ENCODE results near the gene KRTAP4-2. TPM values are rescaled to one million over a fixed set of nuclear protein-coding genes. Genes with fewer than 3 reads are reported as not detected.
"Not testable (repeated sequence)": the region's sequence is repeated elsewhere in the genome, so short reads cannot be mapped to it uniquely, and the experiment has no call there.

KRTAP4-2 gene
- total RNA-seq, 2 donors from 2014 or later, result not detected

- TF ChIP-seq, protein P1, sequence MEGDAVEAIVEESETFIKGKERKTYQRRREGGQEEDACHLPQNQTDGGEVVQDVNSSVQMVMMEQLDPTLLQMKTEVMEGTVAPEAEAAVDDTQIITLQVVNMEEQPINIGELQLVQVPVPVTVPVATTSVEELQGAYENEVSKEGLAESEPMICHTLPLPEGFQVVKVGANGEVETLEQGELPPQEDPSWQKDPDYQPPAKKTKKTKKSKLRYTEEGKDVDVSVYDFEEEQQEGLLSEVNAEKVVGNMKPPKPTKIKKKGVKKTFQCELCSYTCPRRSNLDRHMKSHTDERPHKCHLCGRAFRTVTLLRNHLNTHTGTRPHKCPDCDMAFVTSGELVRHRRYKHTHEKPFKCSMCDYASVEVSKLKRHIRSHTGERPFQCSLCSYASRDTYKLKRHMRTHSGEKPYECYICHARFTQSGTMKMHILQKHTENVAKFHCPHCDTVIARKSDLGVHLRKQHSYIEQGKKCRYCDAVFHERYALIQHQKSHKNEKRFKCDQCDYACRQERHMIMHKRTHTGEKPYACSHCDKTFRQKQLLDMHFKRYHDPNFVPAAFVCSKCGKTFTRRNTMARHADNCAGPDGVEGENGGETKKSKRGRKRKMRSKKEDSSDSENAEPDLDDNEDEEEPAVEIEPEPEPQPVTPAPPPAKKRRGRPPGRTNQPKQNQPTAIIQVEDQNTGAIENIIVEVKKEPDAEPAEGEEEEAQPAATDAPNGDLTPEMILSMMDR (conservative IDR thresholded peaks at IDR 0.05), result no peak
- 67% methylated on average over 2 of the region's 2 CpGs; no CpG with 5 or more reads in 1 of the 2 experiments for whole genome bisulfite sequencing, 2 experiments (ENCODE audit: insufficient coverage in 1 of 2, insufficient read length in 1 of 2)
Observed at GRCh38 chr17:41149652-41149985, 28.4 kb downstream of the KRTAP4-2 start, which contains the start of gene KRTAP4-5. Gene KRTAP4-5, minus strand, starts transcription at chr17:41149825. Its CDS starts 58 bp downstream, at chr17:41149767.

DNA sequence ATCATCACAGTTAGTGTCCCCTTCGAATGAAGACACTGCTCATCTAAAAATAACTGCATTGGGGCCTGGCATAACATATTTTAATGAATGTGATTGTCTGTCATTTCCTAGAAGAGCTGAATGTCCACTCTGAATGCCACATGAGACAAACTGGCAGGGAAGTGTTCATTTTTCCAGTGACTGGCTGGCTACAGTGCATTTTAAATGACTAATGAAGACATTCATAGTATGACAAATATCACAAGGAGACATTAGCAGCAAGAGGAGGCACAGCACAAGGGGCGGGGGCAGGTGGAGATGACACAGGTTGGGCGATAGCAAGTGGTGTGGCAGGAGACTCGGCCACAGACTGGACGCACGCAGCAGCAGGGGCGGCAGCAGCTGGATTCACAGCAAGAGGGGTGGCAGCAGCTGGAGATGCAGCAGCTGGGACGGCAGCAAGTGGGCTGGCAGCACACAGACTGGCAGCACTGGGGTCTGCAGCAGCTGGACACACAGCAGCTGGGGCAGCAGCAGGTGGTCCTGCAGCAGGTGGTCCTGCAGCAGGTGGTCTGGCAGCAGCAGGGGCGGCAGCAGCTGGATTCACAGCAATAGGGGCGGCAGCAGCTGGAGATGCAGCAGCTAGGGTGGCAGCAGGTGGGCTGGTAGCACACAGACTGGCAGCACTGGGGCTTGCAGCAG, 28.9 kb downstream of the KRTAP4-2 start:
- not testable (repeated sequence) for H3K36me3 Mint-ChIP-seq (ENCODE audit: low read depth); DNase-seq; H3K36me3 ChIP-seq (ENCODE audit: control insufficient read depth, insufficient read depth, low read length); H3K4me3 ChIP-seq (ENCODE audit: low read length); H3K9me3 Mint-ChIP-seq; H3K27me3 ChIP-seq (ENCODE audit: control insufficient read depth, insufficient read depth, low read length, poor library complexity, severe bottlenecking); H3K9me3 ChIP-seq (ENCODE audit: control insufficient read depth, low read length); H3K27ac ChIP-seq (ENCODE audit: low read depth, low read length); H3K27me3 Mint-ChIP-seq (ENCODE audit: insufficient read depth); H3K4me1 ChIP-seq (ENCODE audit: control insufficient read depth, insufficient read depth, low read length); H3K27ac Mint-ChIP-seq; H3K9ac ChIP-seq (ENCODE audit: extremely low read depth, low read length, poor library complexity, severe bottlenecking); H3K4me1 Mint-ChIP-seq; H3K4me3 Mint-ChIP-seq
- whole genome bisulfite sequencing, 2 experiments (ENCODE audit: insufficient coverage in 1 of 2, insufficient read length in 1 of 2), result 78 to 88% methylated on average over 4 to 10 of the region's 10 CpGs

More at GRCh38 chr17:41149652-41149985, 28.4 kb downstream of the KRTAP4-2 start, which contains the start of gene KRTAP4-5:
- H3K9ac ChIP-seq (ENCODE audit: extremely low read depth, low read length, poor library complexity, severe bottlenecking), result no peak within 1 kb of the TSS
- H3K9me3 ChIP-seq (ENCODE audit: control insufficient read depth, low read length), result no peaks in the 10 kb centered on the region
- no peaks in the 10 kb centered on the region for H3K36me3 ChIP-seq (ENCODE audit: control insufficient read depth, insufficient read depth, low read length)
- H3K27me3 ChIP-seq (ENCODE audit: control insufficient read depth, insufficient read depth, low read length, poor library complexity, severe bottlenecking), result peaks cover 5% of the 10 kb centered on the region
- H3K4me3 ChIP-seq (ENCODE audit: low read length), result no peak within 1 kb of the TSS
- no peak for DNase-seq
- peaks cover 3% of the 10 kb centered on the region for H3K9me3 Mint-ChIP-seq
- peaks cover 2% of the 10 kb centered on the region for H3K27me3 Mint-ChIP-seq (ENCODE audit: insufficient read depth)
- no peak within 1 kb of the TSS for H3K27ac Mint-ChIP-seq
- H3K4me1 Mint-ChIP-seq, result no peaks in the 10 kb centered on the region
- no peak within 1 kb of the TSS for H3K4me3 Mint-ChIP-seq
- H3K36me3 Mint-ChIP-seq (ENCODE audit: low read depth), result no peaks in the 10 kb centered on the region
- no peak within 1 kb of the TSS for H3K27ac ChIP-seq (ENCODE audit: low read depth, low read length)
- no peaks in the 10 kb centered on the region for H3K4me1 ChIP-seq (ENCODE audit: control insufficient read depth, insufficient read depth, low read length)

- no peak for DNase-seq
- no peak overlapping the region for H3K9ac ChIP-seq (ENCODE audit: extremely low read depth, low read length, poor library complexity, severe bottlenecking)
- peaks cover 2% of the 10 kb centered on the region for H3K36me3 Mint-ChIP-seq (ENCODE audit: low read depth)
- H3K36me3 ChIP-seq (ENCODE audit: control insufficient read depth, insufficient read depth, low read length), result no peaks in the 10 kb centered on the region
- no peak overlapping the region for H3K27ac Mint-ChIP-seq
- TF ChIP-seq, protein P1 (conservative IDR thresholded peaks at IDR 0.05), result no peak
- H3K27me3 ChIP-seq (ENCODE audit: control insufficient read depth, insufficient read depth, low read length, poor library complexity, severe bottlenecking), result peaks cover 5% of the 10 kb centered on the region
- 89 to 100% methylated on average over 2 of the region's 2 CpGs for WGBS, 2 experiments (ENCODE audit: insufficient coverage in 1 of 2, insufficient read length in 1 of 2)
- peaks cover 5% of the 10 kb centered on the region for H3K9me3 ChIP-seq (ENCODE audit: control insufficient read depth, low read length)
- H3K4me3 Mint-ChIP-seq, result no peak overlapping the region
- H3K4me1 Mint-ChIP-seq, result no peaks in the 10 kb centered on the region
- H3K4me1 ChIP-seq (ENCODE audit: control insufficient read depth, insufficient read depth, low read length), result no peaks in the 10 kb centered on the region
- H3K27me3 Mint-ChIP-seq (ENCODE audit: insufficient read depth), result no peaks in the 10 kb centered on the region
- no peak overlapping the region for H3K27ac ChIP-seq (ENCODE audit: low read depth, low read length)
- peaks cover 19% of the 10 kb centered on the region for H3K9me3 Mint-ChIP-seq
- no peak overlapping the region for H3K4me3 ChIP-seq (ENCODE audit: low read length)
Observed at GRCh38 chr17:41147531-41148204, 30.4 kb downstream of the KRTAP4-2 start.
